Hepatocyte (in vitro differentiated cells): ENCODE data around the gene PEAR1.

Experiments used
- CTCF ChIP-seq: fragments of 200-600 bp; sonication (generic); IDR thresholded peaks from 2 replicates; pipeline ENCODE4 v1.5.1; 2016; ENCODE audit warnings: antibody characterized with exemption, mild to moderate bottlenecking; ENCODE audit not compliant: poor library complexity
- EZH2 ChIP-seq: fragments of 200-600 bp; sonication (generic); IDR thresholded peaks from 2 replicates; pipeline ENCODE4 v1.6.1; 2016; ENCODE audit warnings: antibody characterized with exemption, mild to moderate bottlenecking, borderline replicate concordance
- EZH2phosphoT487 ChIP-seq: fragments of 200-600 bp; sonication (generic); IDR thresholded peaks from one replicate; pipeline ENCODE4 v1.6.1; 2018; ENCODE audit warnings: antibody characterized with exemption, mild to moderate bottlenecking, low read depth, moderate library complexity; ENCODE audit not compliant: unreplicated experiment, severe bottlenecking

- no peak for TF ChIP-seq CTCF
- TF ChIP-seq EZH2: no peak
- TF ChIP-seq EZH2phosphoT487: no peak
Observed at GRCh38 chr1:156845055-156845952, 48.2 kb upstream of the PEAR1 start.
